LNCaP clone FGC (cell line): Measurements from ENCODE around the gene SNX15.
A peak's percentile ranks its signal among the peaks of the same experiment; 100 is the strongest.

Source experiments
- DNase-seq: peaks from one replicate; pipeline ENCODE4 v3.0.0-alpha.2; 2011; ENCODE audit warnings: low read depth
- H3K4me3 ChIP-seq: 2 replicates; pipeline ENCODE4 v1.5.1; 2011; ENCODE audit warnings: mild to moderate bottlenecking, low read depth, low read length, control low read depth
- CTCF ChIP-seq: IDR thresholded peaks from 2 replicates; pipeline ENCODE4 v1.5.1; 2012; ENCODE audit warnings: mild to moderate bottlenecking; ENCODE audit not compliant: control insufficient read depth, insufficient read depth; ENCODE audit errors: extremely low read depth

Gene SNX15

GRCh38 chr11:65035579-65035978, 8.3 kb downstream of the SNX15 start:
- no peak for TF ChIP-seq CTCF
- H3K4me3 ChIP-seq: no peak overlapping the region

GRCh38 chr11:65036931-65037330, 9.7 kb downstream of the SNX15 start:
- DNase-seq: peak; percentile 76
- TF ChIP-seq CTCF: peak; percentile 26; the same call in 1 of the 2 replicates
- H3K4me3 ChIP-seq: no peak overlapping the region

More at GRCh38 chr11:65035579-65035978, 8.3 kb downstream of the SNX15 start:
- no peak for DNase-seq

- DNase-seq: no peak
- peak overlapping the region; percentile 85 for H3K4me3 ChIP-seq
- TF ChIP-seq CTCF: no peak
These were observed 13.2 kb downstream of the SNX15 start for GRCh38 chr11:65040520-65040846.

GRCh38 chr11:65040847-65041622, 13.8 kb downstream of the SNX15 start, which contains the start of gene SAC3D1:
TSS of gene SAC3D1 (plus strand) at chr11:65041210. CDS start at chr11:65041293, 83 bp downstream.
- peak; percentile 90 for DNase-seq
- H3K4me3 ChIP-seq: peak within 1 kb of the TSS; percentile 85
- no peak for TF ChIP-seq CTCF

- DNase-seq: no peak
- no peak overlapping the region for H3K4me3 ChIP-seq
- no peak for TF ChIP-seq CTCF
These were observed 15.7 kb downstream of the SNX15 start for GRCh38 chr11:65042891-65043290.

GRCh38 chr11:65043881-65044501, 16.8 kb downstream of the SNX15 start:
- no peak overlapping the region for H3K4me3 ChIP-seq
- no peak for TF ChIP-seq CTCF
- peak; percentile 13 for DNase-seq
